Measurements from ENCODE around the gene ADCY9.

Gene ADCY9

DNA sequence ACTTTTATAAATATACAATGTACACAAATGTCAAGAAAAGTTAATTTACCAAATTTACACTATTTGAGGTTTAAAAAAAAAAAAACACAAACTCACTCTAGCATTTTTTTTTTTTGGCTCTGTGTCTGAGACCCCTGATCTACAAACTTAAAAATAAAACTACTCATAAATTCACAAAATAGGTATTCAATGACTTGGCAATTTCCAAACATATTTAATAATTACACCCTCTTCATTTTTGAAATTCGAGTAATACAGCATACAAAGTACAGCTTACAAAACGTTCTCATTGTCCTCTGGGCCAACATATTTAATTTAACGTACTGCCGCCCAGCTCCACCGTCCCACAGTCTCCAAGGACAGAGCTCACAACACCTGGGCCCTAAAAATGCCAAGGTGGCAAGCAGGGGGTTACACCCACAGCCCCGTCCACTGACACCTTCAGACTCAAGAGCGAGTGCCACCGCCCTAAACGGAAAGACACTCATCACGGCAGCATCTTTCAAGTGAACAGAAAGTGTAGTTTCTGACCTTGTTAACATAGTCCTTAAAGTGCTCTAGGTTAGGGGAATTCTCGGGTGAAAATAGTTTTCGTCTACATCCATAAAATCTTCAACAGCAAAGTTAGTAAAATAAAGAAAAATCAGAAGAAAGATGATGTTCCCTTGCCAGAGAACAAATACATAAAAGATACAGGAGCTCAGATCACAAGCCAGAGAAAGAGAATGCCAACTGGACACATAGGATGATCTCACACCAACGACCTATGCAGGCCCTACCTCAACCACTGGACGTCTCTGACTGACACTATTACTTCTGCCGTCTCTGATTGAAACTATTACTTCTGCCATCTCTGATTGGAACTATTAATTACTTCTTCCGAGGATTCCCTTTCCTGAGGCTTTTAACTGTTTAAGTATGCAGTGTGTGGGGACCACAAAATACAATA, 4.2 kb downstream of the ADCY9 start:
- DNase-seq: no peak
- no peaks in the 10 kb centered on the region for H3K27me3 ChIP-seq (replicated peaks)
- H3K4me3 ChIP-seq (ENCODE audit: low read depth, low read length): peak overlapping the region; percentile 15
- no peak overlapping the region for H3K27ac ChIP-seq
- TF ChIP-seq, protein P1, sequence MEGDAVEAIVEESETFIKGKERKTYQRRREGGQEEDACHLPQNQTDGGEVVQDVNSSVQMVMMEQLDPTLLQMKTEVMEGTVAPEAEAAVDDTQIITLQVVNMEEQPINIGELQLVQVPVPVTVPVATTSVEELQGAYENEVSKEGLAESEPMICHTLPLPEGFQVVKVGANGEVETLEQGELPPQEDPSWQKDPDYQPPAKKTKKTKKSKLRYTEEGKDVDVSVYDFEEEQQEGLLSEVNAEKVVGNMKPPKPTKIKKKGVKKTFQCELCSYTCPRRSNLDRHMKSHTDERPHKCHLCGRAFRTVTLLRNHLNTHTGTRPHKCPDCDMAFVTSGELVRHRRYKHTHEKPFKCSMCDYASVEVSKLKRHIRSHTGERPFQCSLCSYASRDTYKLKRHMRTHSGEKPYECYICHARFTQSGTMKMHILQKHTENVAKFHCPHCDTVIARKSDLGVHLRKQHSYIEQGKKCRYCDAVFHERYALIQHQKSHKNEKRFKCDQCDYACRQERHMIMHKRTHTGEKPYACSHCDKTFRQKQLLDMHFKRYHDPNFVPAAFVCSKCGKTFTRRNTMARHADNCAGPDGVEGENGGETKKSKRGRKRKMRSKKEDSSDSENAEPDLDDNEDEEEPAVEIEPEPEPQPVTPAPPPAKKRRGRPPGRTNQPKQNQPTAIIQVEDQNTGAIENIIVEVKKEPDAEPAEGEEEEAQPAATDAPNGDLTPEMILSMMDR (IDR thresholded peaks at IDR 0.05; ENCODE audit: low read depth, low read length, missing control alignments): no peak
- H3K36me3 ChIP-seq (replicated peaks): no peaks in the 10 kb centered on the region
- in situ Hi-C loops (cut with HindIII; ENCODE audit: low pct_ligation_motif_present, low sequenced_read_pairs): no loop called here

GRCh38 chr16:4110680-4111079, 5.6 kb downstream of the ADCY9 start:
- no peak for DNase-seq
- no peak overlapping the region for H3K27ac ChIP-seq
- TF ChIP-seq, protein P1 (IDR thresholded peaks at IDR 0.05; ENCODE audit: low read depth, low read length, missing control alignments): no peak

GRCh38 chr16:4110065-4110464, 6.2 kb downstream of the ADCY9 start:
- TF ChIP-seq, protein P1 (IDR thresholded peaks at IDR 0.05; ENCODE audit: low read depth, low read length, missing control alignments): no peak
- DNase-seq: no peak
- Histone ChIP-seq H3K36me3 (replicated peaks) (no peaks in the 10 kb centered on the region), H3K27me3 (replicated peaks) (no peaks in the 10 kb centered on the region), H3K27ac (no peak overlapping the region), H3K4me3 (ENCODE audit: low read depth, low read length) (no peak overlapping the region)
- in situ Hi-C loops (cut with HindIII; ENCODE audit: low pct_ligation_motif_present, low sequenced_read_pairs): no loop called here

More at GRCh38 chr16:4110680-4111079, 5.6 kb downstream of the ADCY9 start:
- in situ Hi-C loops (cut with HindIII; ENCODE audit: low pct_ligation_motif_present, low sequenced_read_pairs): no loop called here
- H3K4me3 ChIP-seq (ENCODE audit: low read depth, low read length): no peak overlapping the region
- H3K27me3 ChIP-seq (replicated peaks): no peaks in the 10 kb centered on the region
- no peaks in the 10 kb centered on the region for H3K36me3 ChIP-seq (replicated peaks)

DNA sequence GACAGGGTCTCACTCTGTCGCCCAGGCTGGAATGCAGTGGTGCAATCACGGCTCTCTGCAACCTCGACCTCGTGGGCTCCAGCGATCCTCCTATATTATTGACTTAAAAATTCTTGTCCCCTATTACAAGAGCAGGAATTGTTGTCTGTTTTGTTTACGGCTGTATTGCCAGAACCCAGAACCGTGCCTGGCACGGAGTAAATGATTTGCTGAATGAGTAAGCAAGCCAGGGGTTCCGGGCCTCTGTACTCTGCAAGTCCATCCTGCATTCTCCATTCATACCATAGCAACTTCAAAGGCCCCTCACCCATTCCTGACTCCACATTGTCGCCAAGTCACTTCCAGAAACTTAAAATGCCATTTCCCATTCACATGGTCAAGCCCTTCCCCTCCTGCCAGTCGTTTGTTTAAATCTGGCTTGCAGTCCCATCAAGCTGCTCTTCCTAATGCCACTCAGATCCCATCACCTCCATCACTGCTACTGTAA, 6.9 kb downstream of the ADCY9 start:
- DNase-seq: no peak
- H3K36me3 ChIP-seq (replicated peaks): no peaks in the 10 kb centered on the region
- in situ Hi-C loops (cut with HindIII; ENCODE audit: low pct_ligation_motif_present, low sequenced_read_pairs): no loop called here
- H3K4me3 ChIP-seq (ENCODE audit: low read depth, low read length): no peak overlapping the region
- H3K27ac ChIP-seq: no peak overlapping the region
- TF ChIP-seq, protein P1 (IDR thresholded peaks at IDR 0.05; ENCODE audit: low read depth, low read length, missing control alignments): no peak
- no peaks in the 10 kb centered on the region for H3K27me3 ChIP-seq (replicated peaks)

- no peaks in the 10 kb centered on the region for H3K36me3 ChIP-seq (replicated peaks)
- H3K27me3 ChIP-seq (replicated peaks): no peaks in the 10 kb centered on the region
- no peak for DNase-seq
- TF ChIP-seq, protein P1 (IDR thresholded peaks at IDR 0.05; ENCODE audit: low read depth, low read length, missing control alignments): no peak
- H3K4me3 ChIP-seq (ENCODE audit: low read depth, low read length): no peak overlapping the region
- no peak overlapping the region for H3K27ac ChIP-seq
- in situ Hi-C loops (cut with HindIII; ENCODE audit: low pct_ligation_motif_present, low sequenced_read_pairs): no loop called here
These were observed 9.7 kb downstream of the ADCY9 start for GRCh38 chr16:4106516-4106915.

Measured in brain microvascular endothelial cell (primary cell).